Left forelimb (tissue), 1 donor: ENCODE results near the gene ZNF468.
A peak's percentile ranks its signal among the peaks of the same experiment; 100 is the strongest.
"Not testable (repeated sequence)": the region's sequence is repeated elsewhere in the genome, so short reads cannot be mapped to it uniquely, and the experiment has no call there.

Source experiments
- DNase-seq: peaks from one replicate; pipeline ENCODE4 v3.0.0-alpha.2; 2018; ENCODE audit warnings: low spot score

Gene ZNF468

DNA sequence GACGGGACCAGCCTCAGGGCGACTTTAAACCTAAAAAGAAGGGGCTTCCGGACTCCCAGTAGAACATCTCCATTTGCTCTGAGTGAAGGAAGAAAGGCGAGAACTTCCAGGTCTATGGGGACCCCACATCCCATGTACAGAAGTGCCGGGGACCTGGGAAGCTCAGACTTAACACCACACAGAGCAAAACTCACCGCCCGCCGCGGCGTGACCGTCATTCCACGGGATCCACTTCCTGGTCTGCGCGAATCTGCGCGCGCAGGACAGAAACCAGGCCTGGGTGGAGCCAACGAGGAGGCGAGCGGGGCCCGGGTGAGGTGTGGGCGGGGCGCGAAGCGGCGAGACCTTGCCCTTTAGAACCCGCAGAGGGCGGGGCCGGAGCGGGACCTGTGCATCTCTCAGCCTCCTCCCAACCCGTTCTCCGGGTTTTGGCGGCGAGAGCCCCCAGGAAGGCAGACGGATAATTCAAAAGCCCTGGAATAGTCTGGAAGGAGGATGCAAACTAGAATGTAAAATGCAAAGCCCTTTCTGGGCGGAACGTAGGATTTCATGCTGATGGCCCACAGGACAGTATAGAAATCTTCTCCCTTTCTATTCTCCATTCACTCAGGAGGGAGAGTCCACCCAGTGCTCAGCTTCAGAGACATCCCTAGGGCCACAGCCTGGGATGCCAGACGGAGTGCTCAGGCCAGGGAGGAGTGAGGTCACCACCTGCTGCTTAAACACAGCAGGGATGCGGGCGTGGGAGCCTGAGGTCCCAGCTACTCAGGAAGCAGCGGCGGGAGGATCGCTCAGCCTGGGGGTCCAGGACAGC, at the start of gene ZNF468:
ZNF468 (minus strand) TSS at position 242 of the 814 bp plus-strand sequence. CDS start 3,347 bp downstream, outside the sequence.
- DNase-seq, result peak; percentile 79

DNA sequence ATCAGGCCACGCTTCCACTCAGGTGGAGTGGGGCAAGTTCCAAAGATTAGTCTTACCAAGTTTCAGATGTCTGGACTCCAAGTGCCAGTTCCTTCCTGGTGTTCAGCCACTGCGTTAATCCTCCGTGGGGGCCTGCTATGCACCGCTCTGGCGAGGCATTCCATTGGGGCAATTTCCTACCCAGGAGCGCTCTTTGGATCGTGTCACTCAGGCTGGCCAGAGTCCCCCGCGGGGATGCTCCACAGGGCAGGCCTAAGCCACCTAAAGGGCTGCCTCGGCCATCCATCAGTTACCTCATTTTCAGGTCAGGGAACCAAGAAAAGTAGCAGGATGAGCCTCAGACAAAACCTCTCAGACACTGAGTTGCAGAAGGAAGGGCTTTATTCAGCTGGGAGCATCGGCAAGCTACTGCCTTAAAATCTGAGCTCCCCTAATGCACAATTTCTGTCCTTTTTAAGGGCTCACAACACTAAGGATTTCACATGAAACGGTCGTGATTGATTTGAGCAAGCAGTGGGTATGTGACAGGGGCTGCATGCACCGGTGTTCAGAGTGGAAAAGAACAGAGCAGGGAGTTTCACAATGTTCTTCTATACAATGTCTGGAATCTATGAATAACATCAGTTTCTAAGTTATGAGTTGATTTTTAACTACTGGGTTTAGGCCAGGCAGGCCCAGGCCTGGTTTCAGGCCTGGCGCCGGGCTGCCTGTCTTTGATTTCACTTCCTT, 46.8 kb upstream of the ZNF468 start:
- not testable (repeated sequence) for DNase-seq

DNA sequence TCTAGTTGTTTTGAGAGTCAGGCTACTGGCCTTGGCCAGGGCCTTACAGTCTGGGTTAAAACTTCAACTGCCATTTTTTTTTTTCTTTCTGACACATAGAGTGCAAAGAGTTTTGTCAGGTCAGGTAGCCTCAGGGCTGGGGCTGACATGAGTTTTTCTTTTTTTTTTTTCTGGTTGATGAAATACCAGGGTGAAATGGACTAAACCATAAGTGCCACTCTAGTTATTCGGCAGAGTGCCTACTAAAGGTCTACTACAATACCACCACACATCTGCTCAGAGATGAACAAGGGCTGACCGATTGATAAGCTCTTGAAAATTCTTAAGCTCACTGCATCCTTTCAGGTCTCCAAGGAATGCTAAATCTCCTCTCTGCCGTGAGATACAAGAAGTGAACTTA, 44.4 kb upstream of the ZNF468 start:
- DNase-seq, result no peak

DNA sequence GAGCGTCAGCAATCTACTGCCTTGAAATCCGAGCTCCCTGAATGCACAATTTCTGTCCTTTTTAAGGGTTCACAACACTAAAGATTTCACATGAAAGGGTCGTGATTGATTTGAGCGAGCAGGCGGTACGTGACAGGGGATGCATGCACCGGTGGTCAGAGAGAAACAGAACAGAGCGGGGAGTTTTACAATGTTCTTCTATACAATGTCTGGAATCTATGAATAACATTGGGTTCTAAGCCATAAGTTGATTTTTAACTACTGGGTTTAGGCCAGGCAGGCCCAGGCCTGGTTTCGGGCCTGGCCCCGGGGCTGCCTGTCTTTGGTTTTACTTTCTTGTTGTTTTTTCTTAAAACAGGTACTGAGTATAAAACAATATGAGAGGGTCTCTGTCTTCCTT, 41.2 kb upstream of the ZNF468 start:
- DNase-seq, result not testable (repeated sequence)

DNA sequence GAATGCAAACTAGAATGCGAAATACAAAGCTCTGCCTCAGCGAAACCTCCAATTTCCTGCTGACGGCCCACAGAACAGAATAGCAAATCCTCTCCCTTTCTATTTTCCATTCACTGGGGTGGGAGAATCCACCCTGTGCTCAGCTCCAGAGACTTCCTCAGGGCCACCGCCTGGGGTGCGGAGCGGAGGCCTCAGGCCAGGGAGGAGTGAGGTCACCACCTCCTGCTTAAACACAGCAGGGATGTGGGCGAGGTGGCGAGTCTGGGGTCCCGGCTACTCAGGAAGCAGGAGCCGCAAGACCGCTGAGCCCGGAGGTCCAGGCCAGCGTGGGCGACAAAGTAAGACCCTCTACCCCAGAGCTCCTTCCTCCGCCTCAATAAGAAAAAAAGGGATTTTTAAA, 40.7 kb upstream of the ZNF468 start:
- no peak for DNase-seq

DNA sequence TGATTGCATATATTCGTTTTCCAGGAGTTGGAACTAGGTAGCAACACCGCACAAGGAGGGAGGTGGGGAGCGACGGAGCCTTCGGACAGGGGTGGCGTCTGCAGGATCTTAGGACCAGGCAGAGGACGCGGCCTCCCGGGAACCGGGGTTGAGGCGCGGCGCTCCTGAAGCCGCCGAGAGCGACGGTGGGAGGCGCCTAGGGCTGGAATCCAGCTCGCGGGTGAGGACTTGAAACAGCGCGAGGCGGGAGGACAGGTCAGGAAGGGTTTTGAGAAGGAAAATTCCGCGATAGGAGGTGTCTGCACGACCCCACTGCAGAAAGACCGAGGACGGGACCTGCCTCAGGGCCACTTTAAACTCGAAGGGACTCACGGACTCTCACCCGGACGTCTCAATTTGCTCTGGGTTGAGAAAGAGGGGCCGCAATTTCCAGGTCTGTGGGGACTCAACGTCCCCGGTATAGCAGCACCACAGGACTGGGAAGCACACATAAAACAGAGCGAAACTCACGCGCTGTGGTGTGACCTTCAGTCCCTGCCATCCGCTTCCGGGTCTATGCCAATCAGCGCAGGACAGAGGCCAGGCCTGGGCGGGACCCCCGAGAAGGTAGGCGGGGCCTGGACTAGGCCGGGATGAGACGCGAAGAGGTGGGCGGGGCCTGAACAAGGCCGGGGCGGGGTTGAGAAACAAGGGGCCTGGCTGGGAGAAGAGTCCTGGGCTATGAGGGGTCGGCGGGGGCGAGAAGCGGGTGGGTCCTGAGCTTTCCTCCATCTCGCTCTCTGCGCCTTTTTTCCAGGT, 39.9 kb upstream of the ZNF468 start, which contains the start of gene ZNF320:
ZNF320 (minus strand) TSS at position 498 of the 798 bp plus-strand sequence. CDS start 7,380 bp downstream, outside the sequence.
- peak; percentile 98 for DNase-seq

DNA sequence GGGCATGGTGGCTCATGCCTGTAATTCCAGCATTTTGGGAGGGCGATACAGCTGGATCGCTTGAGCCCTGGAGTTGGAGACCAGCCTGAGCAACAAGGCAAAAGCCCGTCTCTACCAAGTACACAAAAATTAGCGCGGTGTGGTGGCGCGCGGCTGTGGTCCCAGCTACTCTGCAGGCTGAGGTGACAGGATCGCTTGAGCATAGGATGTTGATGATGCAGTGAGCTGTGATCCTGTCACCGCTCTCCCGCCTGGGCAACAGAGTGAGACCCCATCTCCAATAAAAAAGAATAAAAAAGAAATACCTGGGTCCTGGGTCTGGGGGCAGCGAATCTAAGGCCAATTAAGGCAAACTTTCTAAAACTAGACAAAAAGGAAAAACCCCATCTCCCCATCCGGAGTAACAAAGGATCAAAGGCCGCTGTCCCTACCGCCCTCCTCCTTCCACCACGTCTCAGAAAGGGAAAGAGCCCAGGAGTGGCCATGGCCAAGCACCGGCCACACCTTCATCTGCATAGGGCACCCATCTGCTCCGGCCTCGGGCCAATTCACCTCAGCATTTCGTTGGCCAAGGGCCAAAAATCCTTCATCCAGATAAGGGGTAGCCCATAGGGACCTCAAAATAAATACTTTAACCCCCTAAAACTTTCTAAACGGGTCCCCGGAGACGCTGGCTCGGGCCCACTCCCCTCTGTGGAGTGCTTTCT, 39.2 kb upstream of the ZNF468 start:
- no peak for DNase-seq

DNA sequence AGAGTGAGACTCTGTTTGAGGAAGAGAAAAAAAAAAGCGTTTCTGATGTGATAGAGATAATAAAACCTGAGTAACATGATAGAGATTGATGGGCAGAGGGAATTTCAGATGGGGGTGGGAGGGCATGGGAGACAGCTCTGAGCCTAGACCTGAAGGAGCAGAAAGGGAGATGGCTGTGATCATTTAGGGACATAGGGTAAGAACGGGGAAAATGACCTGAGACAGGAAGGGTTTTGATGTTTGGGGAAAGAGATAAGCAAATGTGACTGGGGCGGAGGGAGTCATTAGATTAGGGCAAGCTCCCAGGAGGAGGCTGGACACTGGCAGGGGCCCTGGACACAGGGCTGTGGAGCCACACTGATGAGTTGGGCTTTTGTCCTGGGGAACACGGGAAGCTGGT, 33.9 kb upstream of the ZNF468 start:
- no peak for DNase-seq

DNA sequence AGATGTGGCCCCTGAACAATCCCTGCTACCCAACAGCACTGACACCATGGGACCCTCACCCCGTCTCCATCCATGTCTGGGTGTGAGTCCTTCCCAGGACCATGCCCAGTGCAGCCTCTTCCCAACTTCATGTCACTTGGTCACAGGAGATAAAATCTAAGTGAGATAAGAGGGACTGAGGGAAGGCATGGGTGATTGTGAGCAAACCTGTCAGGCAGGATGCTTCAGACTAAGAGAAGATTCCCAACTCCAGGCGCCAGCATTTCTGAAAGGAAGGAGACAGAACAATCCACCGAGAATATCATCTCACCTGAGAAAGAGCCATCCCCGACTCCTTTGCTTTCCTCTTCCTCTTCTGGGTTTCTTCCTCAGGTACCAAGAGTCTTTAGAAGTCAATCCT, 32.5 kb upstream of the ZNF468 start:
- no peak for DNase-seq

DNA sequence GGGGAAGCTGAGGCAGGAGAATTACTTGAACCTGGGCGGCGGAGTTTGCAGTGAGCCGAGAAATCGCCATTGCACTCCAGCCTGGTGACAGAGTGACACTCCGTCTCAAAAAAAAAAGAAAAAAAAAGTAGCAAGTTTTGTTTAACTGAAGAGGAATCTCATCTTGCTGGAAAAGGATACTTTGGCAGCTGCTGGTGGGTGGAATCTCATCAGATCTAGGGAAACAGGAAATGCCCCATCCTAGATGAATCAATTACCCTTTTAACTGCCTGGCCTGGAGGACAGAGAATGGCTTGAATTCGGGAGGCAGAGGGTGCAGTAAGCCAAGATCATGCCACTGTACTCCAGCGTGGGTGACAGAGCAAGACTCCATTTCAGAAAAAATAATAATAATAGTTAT, 31.7 kb upstream of the ZNF468 start:
- DNase-seq, result no peak

DNA sequence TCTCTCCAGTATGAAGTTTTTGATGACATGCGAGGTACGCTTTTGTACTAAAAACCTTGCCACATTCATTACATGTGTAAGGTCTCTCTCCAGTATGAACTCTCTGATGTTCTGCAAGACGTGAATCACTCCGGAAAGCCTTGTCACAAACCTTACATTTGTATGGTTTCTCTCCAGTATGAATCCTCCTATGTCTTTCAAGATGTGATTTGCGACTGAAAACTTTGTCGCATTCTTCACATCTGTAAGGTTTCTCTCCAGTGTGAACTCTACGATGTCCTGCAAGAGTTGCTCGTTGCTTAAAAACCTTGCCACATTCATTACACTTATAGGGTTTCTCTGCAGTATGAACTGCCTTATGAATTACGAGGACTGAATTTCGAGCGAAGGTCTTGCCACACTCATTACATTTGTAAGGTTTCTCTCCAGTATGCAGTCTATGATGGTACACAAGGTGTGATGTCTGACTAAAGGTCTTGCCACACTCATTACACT, 23.5 kb upstream of the ZNF468 start:
- no peak for DNase-seq

DNA sequence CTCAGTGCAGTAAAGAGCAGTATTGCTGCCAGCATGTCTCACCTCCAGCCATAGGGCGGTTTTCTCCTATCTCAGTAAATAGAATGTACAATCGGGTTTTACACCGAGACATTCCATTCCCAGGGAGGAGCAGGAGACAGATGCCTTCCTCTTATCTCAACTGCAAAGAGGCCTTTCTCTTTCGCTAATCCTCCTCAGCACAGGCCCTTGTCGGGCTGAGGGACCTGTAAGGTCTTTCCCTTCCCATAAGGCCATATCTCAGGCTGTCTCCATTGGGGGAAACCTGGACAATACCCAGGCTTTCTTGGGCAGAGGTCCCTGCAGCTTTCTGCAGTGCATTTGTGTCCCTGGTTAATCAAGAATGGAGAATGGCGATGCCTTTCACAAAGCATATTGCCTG, 15.6 kb upstream of the ZNF468 start:
- DNase-seq, result not testable (repeated sequence)

DNA sequence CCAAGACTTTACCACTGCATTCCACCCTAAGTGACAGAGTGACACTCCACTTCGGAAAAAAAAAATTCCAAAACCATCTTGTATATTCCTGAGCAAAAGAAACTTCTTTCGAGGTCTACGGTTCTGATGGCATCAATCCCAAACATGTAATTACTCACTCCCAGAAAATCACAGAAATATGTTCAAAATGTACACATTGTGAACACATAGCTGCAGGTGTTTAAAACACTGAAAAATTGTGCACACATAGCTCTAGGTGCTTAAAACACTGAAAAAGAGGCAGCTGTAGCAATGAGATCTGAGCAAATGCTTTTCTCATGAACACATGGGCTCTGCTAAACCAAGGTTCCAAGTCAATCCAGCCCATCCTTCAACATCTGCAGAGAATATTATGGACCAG, 14.0 kb upstream of the ZNF468 start:
- no peak for DNase-seq

DNA sequence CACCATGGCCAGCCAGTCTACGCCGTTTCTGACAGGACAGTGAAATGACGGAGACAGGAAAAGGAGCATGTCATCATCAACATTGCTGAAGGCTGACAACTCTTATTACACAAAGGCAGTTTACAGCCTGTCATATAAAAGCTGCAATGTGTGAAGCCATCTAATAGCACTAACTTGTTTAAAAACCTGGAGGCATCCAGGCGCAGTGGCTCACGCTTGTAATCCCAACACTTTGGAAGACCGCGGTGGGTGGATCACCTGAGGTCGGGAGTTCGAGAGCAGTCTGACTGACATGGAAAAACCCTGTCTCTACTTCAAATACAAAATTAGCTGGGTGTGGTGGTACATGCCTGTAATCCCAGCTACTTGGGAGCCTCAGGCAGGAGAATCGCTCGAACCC, 10.6 kb upstream of the ZNF468 start:
- not testable (repeated sequence) for DNase-seq

DNA sequence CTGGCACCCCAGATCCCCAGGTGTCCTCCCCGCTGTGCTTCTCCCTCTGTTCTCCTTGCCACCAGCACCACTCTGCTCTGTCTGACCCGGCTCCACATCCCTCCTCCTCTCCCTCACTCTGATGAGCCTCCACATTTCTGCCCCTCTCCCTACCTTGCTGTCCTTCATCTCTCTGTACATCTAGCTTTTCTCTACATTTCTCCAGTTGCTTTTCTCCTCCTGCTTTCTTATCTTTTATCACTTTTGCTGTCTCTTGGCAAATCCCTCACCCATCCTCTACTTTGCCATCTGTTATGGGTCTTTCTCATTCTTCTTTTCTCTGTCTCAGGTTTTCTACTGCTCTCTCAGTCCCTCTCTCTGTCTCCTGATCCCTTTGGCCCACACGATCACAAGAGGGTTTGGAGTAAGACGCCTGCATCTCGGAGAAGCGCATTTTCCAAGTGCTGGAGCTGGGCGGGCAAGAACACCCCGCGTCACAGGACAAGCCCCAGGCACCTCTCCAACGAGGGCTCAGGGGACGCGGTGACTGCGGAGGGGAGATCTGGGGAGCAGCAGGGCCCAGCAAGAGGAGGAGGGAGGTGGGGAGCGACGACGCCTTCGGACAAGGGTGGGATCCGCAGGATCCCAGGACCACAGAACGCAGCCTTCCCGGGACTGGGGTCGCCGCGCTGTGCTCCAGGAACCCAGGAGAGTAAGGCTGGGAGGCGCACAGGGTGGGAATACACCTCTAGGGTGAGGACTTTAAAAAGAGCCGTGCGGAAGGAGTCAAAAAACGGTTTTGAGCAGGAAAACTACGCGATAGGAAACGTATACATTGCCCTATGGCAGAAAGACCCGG, 660 bp downstream of the ZNF468 start:
- not testable (repeated sequence) for DNase-seq

DNA sequence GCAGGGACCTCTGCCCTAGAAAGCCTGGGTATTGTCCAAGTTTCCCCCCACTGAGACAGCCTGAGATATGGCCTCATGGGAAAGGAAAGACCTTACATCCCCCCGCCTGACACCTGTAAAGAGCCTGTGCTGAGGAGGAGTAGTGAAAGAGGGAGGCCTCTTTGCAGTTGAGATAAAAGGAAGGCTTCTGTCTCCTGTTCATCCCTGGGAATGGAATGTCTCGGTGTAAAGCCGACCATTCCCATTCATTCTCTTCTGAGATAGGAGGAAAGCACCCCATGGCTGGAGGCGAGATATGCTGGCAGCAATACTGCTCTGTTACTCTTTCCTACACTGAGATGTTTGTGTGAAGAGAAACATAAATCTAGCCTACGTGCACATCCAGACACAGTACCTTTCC, 10.1 kb downstream of the ZNF468 start:
- not testable (repeated sequence) for DNase-seq

DNA sequence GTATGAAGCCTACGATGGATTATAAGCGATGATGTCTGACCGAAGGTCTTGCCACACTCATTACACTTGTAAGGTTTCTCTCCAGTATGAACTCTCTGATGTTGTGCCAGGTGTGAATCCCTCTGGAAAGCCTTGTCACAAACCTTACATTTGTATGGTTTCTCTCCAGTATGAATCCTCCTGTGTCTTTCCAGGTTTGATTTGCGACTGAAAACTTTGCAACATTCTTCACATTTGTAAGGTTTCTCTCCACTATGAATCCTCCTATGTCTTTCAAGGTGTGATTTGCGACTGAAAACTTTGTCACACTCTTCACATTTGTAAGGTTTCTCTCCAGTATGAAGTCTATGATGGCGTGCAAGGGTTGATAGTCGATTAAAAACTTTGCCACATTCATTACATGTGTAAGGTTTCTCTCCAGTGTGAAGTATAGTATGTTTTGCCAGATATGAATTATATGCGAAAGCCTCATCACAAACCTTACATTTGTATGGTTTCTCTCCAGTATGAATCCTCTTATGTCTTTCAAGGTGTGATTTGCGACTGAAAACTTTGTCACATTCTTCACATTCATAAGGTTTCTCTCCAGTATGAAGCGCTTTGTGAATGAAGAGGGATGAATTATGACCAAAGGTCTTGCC, 16.5 kb downstream of the ZNF468 start:
- not testable (repeated sequence) for DNase-seq

DNA sequence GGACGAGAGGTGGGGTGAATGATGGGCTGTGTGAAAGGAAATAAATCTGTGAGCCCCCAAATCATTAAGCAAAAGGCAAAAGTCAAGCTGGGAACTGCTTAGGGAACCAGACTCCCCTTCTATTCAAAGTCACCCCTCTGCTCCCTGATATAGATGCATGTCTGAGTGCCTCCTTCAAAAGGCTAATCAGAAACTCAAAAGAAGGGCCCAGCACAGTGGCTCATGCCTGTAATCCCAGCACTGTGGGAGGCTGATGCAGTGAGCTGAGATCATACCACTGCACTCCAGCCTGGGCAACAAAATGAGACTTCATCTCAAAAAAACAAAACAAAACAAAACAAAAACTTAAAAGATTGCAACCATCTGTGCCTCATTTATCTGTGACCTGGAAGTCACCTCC, 23.1 kb downstream of the ZNF468 start:
- not testable (repeated sequence) for DNase-seq

DNA sequence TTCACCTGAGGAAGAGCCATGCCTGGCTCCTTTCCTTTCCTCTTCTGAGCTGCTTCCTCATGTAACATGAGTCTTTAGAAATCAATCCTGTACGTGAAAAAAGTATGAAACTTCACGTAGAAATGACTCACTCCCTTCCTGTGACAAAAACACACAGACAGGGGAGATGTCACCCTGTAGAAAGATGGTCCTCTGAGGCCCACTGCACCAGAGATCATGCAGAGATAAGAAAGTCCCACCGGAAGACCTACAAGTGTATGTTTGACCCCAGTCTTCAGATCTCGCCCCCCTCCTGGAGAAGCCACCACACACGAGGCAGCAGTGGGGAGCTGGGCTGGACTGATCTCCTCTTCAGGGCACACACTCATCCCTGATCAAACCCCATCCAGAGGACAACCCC, 23.9 kb downstream of the ZNF468 start:
- not testable (repeated sequence) for DNase-seq

DNA sequence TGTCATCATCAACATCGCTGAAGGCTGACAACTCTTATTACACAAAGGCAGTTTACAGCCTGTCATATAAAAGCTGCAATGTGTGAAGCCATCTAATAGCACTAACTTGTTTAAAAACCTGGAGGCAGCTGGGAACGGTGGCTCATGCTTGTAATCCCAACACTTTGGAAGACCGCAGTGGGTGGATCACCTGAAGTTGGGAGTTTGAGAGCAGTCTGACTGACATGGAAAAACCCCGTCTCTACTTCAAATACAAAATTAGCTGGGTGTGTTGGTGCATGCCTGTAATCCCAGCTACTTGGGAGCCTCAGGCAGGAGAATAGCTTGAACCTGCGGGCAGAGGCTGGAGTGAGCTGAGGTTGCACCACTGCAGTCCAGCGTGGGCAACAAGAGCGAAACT, 27.6 kb downstream of the ZNF468 start:
- DNase-seq, result not testable (repeated sequence)
